IMR-90 (cell line): ENCODE measurements around the gene MAML2.

Experiments used
- BHLHE40 ChIP-seq: fragments of 150-350 bp; IDR thresholded peaks from 2 replicates; pipeline ENCODE4 v1.6.1; 2016; ENCODE audit warnings: mild to moderate bottlenecking, low read depth, low read length
- CEBPB ChIP-seq: IDR thresholded peaks from 2 replicates; pipeline ENCODE4 v1.6.1; 2012; ENCODE audit warnings: low read depth, low read length, improper control_type of control experiment
- CTCF ChIP-seq: conservative IDR thresholded peaks from 2 replicates; pipeline ENCODE4 v1.5.1; 2012; ENCODE audit warnings: mild to moderate bottlenecking, low read depth, low read length, improper control_type of control experiment
- FOS ChIP-seq: fragments of 150-350 bp; IDR thresholded peaks from 2 replicates; pipeline ENCODE4 v1.6.1; 2016; ENCODE audit warnings: low read depth, low read length
- MAFK ChIP-seq: IDR thresholded peaks from 2 replicates; pipeline ENCODE4 v1.6.1; 2012; ENCODE audit warnings: low read depth, low read length, improper control_type of control experiment
- MAZ ChIP-seq: IDR thresholded peaks from 2 replicates; pipeline ENCODE4 v1.6.1; 2012; ENCODE audit warnings: low read depth, mild to moderate bottlenecking, low read length, improper control_type of control experiment, moderate library complexity, borderline replicate concordance
- MXI1 ChIP-seq: IDR thresholded peaks from 2 replicates; pipeline ENCODE4 v1.6.1; 2012; ENCODE audit warnings: low read depth, mild to moderate bottlenecking, low read length, moderate library complexity, borderline replicate concordance
- POLR2A ChIP-seq: IDR thresholded peaks from 2 replicates; pipeline ENCODE4 v1.6.1; 2012; ENCODE audit warnings: mild to moderate bottlenecking, low read depth, low read length

- no peak for TF ChIP-seq FOS
- no peak for TF ChIP-seq CTCF
- TF ChIP-seq POLR2A = no peak
- no peak for TF ChIP-seq MAZ
- TF ChIP-seq MAFK = no peak
- TF ChIP-seq BHLHE40 = no peak
- no peak for TF ChIP-seq MXI1
- TF ChIP-seq CEBPB = no peak
Observed at GRCh38 chr11:96194581-96195374, 148.2 kb downstream of the MAML2 start.
